GM19328 (cell line): ENCODE measurements around the gene SWI5.
A peak's percentile ranks its signal among the peaks of the same experiment; 100 is the strongest.

Experiments
- ATAC-seq: cut with Tn5 transposase; IDR thresholded peaks from one replicate; pipeline ENCODE4 v1.9.1; 2021; ENCODE audit warnings: mild to moderate bottlenecking, moderate library complexity; ENCODE audit not compliant: unreplicated experiment

SWI5 gene

GRCh38 chr9:128314697-128315096 is 38.6 kb downstream of the SWI5 start:
- ATAC-seq = no peak

DNA sequence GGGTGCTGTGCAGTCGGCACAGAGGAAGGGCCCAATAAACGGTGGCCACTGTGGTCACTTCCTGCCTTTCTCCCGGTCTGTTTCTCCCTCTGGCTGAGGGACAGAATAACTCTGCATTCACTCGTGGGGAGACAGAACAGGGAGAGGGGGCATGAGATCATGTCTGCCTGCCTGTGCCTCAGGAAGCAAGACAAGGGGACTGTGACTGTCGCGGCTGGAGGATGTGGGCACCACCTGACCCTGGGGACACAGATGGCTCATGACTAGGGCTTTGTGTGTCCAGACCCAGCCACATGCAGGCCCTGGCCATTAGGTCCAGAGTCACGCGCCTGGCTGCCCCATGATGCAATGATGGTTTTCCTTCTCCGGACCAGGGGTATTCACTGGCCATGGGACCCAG is 40.3 kb downstream of the SWI5 start:
- ATAC-seq = no peak

- ATAC-seq = no peak
Observed at GRCh38 chr9:128317629-128318028, 41.6 kb downstream of the SWI5 start.

DNA sequence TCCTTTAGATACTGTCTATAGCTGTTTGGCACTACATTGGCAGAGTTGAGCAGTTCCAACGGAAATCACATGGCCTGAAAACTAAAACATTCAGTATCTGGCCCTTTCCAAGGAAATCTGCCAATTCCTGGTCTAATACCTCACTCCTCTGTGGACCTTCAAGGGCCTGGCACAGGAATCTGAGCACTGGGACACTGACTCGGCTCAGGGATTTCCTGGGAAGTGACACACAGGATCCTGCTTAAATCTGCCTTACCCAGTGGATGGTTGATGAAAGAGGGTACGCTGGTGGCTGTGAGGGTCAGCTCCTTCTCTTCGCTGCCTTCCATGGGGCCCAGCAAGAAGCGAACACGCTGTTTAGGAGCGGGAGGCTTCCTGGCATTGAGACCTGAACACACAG is 45.3 kb downstream of the SWI5 start:
- ATAC-seq = no peak

DNA sequence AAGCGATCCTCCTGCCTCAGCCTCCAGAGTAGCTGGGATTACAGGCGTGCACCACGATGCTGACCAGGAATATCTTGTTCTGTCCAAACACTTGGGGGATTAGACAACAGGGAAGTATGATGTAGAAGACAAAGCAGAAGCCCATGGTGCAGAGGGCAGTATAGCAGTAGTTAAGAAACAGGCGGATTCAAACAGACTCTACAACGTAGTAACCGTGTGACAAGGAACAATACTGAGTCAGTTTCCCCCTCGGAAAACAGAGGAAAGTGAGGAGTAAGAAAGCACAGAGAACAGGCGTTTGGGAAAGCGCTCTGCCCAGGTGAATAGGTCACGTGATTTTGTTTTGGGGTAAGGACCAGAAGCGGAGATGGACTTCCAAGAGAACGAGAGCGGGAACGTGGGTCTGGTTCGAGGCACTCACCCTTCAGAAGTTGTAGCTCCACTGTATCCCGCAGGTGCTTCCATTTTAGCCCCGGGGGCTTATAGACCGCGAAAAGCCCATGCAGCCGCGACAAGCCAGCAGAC is 45.9 kb downstream of the SWI5 start:
- ATAC-seq = peak; percentile 5

- peak; percentile 71 for ATAC-seq
Observed at GRCh38 chr9:128322404-128323211, 46.5 kb downstream of the SWI5 start, which contains the start of the genes COQ4 and TRUB2. COQ4 (plus strand) TSS chr9:128322839; CDS start chr9:128322859, 20 bp downstream. TRUB2 (minus strand) TSS chr9:128322447; CDS start chr9:128322408, 39 bp downstream.

DNA sequence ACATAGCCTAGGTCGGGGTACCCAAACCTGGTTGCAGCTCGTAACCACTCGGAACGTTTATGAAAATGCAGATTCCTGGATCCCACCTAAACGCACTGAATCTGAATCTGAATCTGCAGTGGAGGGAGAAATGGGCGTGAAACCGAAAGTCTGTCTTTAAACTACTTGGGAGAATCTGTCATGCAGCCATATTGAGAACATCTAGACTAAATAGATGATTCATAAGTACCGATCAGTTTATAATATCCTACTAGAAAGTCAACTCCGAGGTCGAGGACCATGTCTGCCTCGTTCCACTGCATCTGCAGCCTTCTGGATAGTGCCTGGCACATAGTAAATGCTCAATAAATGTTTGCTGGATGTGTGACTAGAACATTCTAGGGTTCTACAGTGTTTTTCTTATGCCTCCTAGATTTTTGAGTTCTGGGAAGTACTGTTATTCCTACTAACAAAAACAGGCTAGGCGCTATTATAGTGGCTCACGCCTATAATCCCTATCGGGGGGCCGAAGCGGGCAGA is 47.2 kb downstream of the SWI5 start:
- ATAC-seq = no peak

DNA sequence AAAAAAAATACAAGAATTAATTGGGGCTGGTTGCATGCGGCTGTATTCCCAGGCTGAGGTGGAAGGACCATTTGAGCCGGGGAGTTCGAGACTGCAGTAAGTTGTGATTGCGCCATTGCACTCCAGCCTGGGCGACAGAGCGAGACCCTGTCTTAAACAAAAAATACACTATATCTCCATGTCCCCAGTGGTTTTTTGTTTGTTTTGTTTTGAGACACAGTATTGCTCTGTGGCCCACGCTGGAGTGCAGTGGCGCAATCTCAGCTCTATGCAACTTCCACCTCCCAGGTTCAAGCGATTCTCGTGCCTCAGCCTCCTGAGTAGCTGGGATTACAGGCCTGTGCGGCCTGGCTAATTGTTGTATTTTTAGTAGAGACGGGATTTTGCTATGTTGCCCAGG is 47.7 kb downstream of the SWI5 start:
- no peak for ATAC-seq

DNA sequence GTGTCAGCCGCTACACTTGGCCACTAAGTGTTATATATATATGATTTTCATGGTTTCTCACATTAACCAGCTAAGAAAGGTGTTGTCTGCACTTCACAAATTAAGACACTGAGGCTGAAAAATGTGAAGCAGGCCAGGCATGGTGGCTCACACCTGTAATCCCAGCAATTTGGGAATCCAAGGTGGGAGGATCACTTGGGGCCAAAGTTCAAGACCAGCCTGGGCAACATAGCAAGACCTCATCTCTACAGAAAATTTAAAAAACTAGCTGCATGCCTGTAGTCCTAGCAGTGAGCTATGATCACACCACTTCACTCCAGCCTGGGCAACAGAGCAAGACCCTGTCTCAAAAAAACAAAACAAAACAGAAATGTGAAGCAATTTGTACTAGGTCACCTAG is 48.3 kb downstream of the SWI5 start:
- ATAC-seq = no peak

DNA sequence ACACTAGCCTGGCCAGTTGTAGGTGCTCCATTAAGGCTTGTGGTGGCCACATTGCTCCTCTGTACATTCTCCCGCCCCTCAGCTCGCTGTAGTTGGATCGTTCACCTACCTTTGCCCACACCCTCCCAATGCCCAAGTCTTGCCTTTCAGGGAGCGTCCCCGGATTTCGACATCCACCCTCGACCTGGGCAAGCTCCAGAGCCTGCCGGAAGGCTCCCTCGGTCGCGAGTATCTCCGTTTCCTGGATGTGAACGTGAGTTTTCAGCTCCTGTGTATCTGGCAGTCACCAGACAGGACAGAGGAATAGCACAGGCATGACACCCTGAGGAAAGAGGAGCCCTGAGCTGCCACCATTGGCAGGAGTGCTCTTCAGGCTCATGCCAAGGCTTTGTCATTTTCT is 49.6 kb downstream of the SWI5 start:
- ATAC-seq = no peak

- ATAC-seq = no peak
Observed at GRCh38 chr9:128333451-128333869, 57.4 kb downstream of the SWI5 start.

- no peak for ATAC-seq
Observed at GRCh38 chr9:128335161-128335560, 59.1 kb downstream of the SWI5 start.

DNA sequence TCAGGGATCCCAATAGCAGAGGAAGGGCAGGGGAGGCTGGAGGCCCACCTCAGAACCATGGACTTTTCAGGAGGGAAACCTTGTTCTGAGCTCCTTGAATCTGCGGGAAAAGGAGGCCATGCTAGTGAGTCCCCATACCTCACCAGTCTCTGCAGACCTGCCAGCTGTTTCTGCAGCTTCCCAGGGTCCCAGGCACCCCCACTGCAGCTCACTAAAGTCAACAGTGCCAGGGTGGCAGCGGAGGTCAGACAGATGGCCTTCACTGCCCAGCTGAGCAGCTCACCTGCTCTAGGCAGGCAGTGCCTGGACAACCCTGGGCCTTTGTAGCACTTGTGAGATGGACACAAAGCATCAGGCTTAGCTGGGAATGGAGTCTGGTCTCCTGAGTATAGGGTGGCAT is 59.8 kb downstream of the SWI5 start:
- ATAC-seq = no peak

GRCh38 chr9:128337936-128338335 is 61.9 kb downstream of the SWI5 start:
- ATAC-seq = no peak
